ENCODE results near the gene NRXN3.

DNA sequence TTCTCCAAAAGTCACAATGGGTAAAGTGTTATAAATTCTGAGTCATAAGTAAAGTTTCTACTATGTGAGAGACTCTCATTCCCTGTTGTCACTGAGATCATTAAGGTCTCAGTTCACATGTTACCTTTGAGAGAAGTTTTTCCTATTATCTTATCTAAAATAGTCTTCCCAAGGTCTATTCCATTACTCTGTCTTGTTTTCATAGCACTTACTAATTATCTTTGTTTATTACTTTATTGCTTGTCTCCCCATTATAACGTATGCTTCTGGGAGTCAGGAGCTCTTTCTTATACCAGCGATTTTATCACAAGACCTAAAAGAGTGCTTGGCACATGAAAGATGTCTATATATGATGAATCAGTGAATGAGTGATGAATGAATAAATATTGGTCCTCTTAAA lies 1039.2 kb downstream of the NRXN3 start:
- TF ChIP-seq, protein P1, sequence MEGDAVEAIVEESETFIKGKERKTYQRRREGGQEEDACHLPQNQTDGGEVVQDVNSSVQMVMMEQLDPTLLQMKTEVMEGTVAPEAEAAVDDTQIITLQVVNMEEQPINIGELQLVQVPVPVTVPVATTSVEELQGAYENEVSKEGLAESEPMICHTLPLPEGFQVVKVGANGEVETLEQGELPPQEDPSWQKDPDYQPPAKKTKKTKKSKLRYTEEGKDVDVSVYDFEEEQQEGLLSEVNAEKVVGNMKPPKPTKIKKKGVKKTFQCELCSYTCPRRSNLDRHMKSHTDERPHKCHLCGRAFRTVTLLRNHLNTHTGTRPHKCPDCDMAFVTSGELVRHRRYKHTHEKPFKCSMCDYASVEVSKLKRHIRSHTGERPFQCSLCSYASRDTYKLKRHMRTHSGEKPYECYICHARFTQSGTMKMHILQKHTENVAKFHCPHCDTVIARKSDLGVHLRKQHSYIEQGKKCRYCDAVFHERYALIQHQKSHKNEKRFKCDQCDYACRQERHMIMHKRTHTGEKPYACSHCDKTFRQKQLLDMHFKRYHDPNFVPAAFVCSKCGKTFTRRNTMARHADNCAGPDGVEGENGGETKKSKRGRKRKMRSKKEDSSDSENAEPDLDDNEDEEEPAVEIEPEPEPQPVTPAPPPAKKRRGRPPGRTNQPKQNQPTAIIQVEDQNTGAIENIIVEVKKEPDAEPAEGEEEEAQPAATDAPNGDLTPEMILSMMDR (IDR thresholded peaks at IDR 0.05) = no peak
- no peak for TF ChIP-seq POLR2A (IDR thresholded peaks at IDR 0.05)

Measured in body of pancreas (tissue), 4 donors.